NB4 (cell line): Measurements from ENCODE around the gene DGKE.

ENCODE experiments used
- DNase-seq: peaks from one replicate; pipeline ENCODE4 v3.0.0; 2010; ENCODE audit warnings: low read depth
- H3K4me3 ChIP-seq: one replicate; pipeline ENCODE4 v1.5.1; 2011; ENCODE audit warnings: mild to moderate bottlenecking, low read depth, low read length, moderate library complexity
- MYC ChIP-seq: IDR thresholded peaks from 2 replicates; pipeline ENCODE4 v1.6.1; 2011; ENCODE audit warnings: low read depth, low read length
- POLR2A ChIP-seq: IDR thresholded peaks from 2 replicates; pipeline ENCODE4 v1.6.1; 2011; ENCODE audit warnings: mild to moderate bottlenecking; ENCODE audit not compliant: insufficient read length; ENCODE audit errors: extremely low read depth
- TF ChIP-seq, protein P1 (sequence below): IDR thresholded peaks from one replicate; pipeline ENCODE4 v1.5.1; 2012; ENCODE audit warnings: low read depth, low read length
- TF ChIP-seq, protein P2 (sequence below): IDR thresholded peaks from 2 replicates; pipeline ENCODE4 v1.6.1; 2011; ENCODE audit warnings: low read depth, low read length

DGKE gene

GRCh38 chr17:56821847-56822534, 12.0 kb upstream of the DGKE start:
- no peak for DNase-seq
- H3K4me3 ChIP-seq, result no peak overlapping the region
- TF ChIP-seq MYC (no peak), POLR2A (no peak)
- TF ChIP-seq, protein P1, sequence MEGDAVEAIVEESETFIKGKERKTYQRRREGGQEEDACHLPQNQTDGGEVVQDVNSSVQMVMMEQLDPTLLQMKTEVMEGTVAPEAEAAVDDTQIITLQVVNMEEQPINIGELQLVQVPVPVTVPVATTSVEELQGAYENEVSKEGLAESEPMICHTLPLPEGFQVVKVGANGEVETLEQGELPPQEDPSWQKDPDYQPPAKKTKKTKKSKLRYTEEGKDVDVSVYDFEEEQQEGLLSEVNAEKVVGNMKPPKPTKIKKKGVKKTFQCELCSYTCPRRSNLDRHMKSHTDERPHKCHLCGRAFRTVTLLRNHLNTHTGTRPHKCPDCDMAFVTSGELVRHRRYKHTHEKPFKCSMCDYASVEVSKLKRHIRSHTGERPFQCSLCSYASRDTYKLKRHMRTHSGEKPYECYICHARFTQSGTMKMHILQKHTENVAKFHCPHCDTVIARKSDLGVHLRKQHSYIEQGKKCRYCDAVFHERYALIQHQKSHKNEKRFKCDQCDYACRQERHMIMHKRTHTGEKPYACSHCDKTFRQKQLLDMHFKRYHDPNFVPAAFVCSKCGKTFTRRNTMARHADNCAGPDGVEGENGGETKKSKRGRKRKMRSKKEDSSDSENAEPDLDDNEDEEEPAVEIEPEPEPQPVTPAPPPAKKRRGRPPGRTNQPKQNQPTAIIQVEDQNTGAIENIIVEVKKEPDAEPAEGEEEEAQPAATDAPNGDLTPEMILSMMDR, result no peak
- TF ChIP-seq, protein P2, sequence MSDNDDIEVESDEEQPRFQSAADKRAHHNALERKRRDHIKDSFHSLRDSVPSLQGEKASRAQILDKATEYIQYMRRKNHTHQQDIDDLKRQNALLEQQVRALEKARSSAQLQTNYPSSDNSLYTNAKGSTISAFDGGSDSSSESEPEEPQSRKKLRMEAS, result no peak

DNA sequence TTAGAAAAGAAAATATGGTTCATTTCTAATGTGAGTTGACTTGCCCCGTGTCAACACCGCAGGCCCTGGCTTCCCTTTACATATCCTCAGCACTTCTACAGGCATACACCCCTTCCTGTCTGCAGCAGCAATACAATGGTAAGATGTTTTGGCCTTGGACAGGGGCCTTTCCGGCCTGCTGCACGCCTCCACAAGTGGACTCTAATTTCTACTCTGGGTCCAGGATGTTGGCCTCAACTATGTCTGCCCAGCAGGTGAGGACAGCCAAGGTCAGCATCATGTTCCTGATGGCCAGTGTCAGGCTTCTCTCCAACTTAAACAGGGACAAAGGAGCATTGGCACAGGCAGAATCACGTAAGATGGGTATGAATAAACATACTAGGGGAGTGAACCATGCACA, 11.2 kb upstream of the DGKE start:
- DNase-seq, result no peak
- H3K4me3 ChIP-seq, result no peak overlapping the region
- TF ChIP-seq, protein P2, result no peak
- TF ChIP-seq POLR2A, result no peak

DNA sequence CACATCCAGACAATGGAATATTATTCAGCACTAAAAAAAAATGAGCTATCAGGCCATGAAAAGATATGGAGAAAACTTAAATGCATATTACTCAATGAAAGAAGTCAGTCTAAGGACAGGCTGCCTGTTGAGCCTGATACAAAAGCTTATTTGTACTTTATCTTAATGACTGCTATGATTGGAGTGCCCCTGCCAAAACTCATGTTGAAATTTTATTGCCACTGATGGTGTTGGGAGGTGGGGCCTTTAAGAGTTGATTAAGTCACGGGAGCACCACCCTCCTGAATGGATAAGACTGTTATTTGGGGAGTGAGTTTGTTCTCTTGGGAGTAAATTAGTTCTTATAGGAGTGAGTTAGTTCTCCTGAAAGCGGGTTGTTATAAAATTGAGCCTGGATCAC, 10.1 kb upstream of the DGKE start:
- no peak for DNase-seq
- no peak overlapping the region for H3K4me3 ChIP-seq
- TF ChIP-seq POLR2A (no peak), MYC (no peak)
- TF ChIP-seq, protein P1, result no peak
- TF ChIP-seq, protein P2, result no peak

- no peak overlapping the region for H3K4me3 ChIP-seq
- no peak for DNase-seq
- TF ChIP-seq, protein P1, result no peak
- TF ChIP-seq, protein P2, result no peak
- no peak for TF ChIP-seq POLR2A
- TF ChIP-seq MYC, result no peak
Observed at GRCh38 chr17:56824503-56824902, 9.4 kb upstream of the DGKE start.

DNA sequence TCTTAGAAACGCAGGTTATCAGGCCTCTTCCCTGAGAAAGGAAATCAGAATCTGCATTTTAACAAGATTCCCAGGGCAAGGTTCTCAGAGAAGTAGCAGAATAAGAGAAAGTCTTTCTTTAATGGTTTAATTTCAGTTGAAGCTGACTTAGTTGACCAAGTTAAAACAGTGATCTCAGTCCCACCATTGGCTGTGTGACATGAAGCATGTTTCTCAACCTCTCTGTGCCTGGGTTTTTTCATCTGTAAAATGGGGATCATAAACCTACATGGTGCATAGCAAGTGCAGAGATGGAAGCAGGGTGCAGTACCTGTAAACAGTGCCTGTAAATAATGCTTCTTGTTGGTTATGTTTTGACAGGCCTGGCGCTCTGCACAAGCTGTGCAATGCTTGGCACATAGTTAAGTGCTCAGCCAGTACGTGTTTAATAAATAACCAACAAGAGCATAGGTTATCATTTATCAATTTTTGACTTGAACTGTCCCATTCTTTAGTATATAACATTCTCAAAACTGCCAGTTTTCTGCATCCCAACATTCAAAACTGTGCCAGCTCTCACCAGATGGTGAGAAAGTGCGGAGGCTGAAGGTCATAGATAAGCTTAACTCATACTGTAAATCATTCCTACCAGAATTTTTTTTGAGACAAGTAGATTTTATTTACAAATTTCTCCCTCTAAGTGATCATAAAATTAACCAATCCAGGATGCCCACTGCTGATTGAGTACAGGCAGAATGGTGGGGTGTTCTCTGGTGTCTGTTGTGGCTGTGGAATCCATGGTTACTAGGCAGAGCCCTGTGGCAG, 7.1 kb upstream of the DGKE start:
- H3K4me3 ChIP-seq, result no peak overlapping the region
- no peak for TF ChIP-seq POLR2A
- TF ChIP-seq, protein P2, result no peak
- TF ChIP-seq, protein P1, result no peak
- no peak for TF ChIP-seq MYC
- no peak for DNase-seq
